HL-60 (cell line): Measurements from ENCODE around the gene AGRN.

Experiments
- DNase-seq, 2 experiments: peaks; one replicate each; pipeline ENCODE4 v3.0.0-alpha.2; 2010 to 2020; ENCODE audit warnings: low read depth in 1 of 2, low spot score in 1 of 2
- H3K27ac ChIP-seq: fragments of 250-450 bp; sonication (Bioruptor Pico); replicated peaks from 2 replicates; pipeline ENCODE4 v1.5.1; 2020; ENCODE audit warnings: mild to moderate bottlenecking, moderate library complexity
- H3K27me3 ChIP-seq: fragments of 250-450 bp; sonication (Bioruptor Pico); 2 replicates; pipeline ENCODE4 v1.5.1; 2021; ENCODE audit warnings: mild to moderate bottlenecking, moderate library complexity; ENCODE audit not compliant: insufficient read depth, poor library complexity, severe bottlenecking
- H3K4me3 ChIP-seq: replicated peaks from 2 replicates; pipeline ENCODE4 v1.5.1; 2011; ENCODE audit warnings: mild to moderate bottlenecking, control low read depth, low read length; ENCODE audit not compliant: insufficient read depth
- GABPA ChIP-seq: IDR thresholded peaks from 2 replicates; pipeline ENCODE4 v1.6.1; 2012; ENCODE audit warnings: low read depth
- POLR2AphosphoS5 ChIP-seq: IDR thresholded peaks from 2 replicates; pipeline ENCODE4 v1.6.1; 2012; ENCODE audit warnings: low read depth
- SPI1 ChIP-seq: IDR thresholded peaks from 2 replicates; pipeline ENCODE4 v1.6.1; 2012; ENCODE audit warnings: low read depth, mild to moderate bottlenecking, borderline replicate concordance
- TF ChIP-seq, protein P1 (sequence below): IDR thresholded peaks from 2 replicates; pipeline ENCODE4 v1.6.1; 2012; ENCODE audit warnings: low read depth; ENCODE audit not compliant: insufficient replicate concordance
- TF ChIP-seq, protein P2 (sequence below): IDR thresholded peaks from one replicate; pipeline ENCODE4 v1.5.1; 2011; ENCODE audit warnings: low read length, control low read depth, inconsistent platforms; ENCODE audit not compliant: insufficient read depth

The AGRN gene

DNA sequence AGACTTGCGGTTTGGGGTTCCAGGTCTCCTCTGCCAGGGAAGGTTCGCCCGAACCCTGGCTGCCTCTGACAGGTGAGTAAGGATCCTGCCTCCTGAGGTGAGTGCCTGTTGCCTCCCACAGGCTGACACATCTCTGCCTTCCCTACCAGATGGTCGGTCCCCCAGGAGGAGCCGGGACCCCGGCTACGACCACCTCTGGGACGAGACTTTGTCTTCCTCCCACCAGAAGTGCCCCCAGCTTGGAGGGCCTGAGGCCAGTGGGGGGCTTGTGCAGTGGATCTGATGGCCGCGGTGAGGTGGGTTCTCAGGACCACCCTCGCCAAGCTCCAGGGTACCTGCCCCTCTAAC is 45.7 kb upstream of the AGRN start:
- TF ChIP-seq SPI1 (no peak), POLR2AphosphoS5 (no peak)
- TF ChIP-seq, protein P1, sequence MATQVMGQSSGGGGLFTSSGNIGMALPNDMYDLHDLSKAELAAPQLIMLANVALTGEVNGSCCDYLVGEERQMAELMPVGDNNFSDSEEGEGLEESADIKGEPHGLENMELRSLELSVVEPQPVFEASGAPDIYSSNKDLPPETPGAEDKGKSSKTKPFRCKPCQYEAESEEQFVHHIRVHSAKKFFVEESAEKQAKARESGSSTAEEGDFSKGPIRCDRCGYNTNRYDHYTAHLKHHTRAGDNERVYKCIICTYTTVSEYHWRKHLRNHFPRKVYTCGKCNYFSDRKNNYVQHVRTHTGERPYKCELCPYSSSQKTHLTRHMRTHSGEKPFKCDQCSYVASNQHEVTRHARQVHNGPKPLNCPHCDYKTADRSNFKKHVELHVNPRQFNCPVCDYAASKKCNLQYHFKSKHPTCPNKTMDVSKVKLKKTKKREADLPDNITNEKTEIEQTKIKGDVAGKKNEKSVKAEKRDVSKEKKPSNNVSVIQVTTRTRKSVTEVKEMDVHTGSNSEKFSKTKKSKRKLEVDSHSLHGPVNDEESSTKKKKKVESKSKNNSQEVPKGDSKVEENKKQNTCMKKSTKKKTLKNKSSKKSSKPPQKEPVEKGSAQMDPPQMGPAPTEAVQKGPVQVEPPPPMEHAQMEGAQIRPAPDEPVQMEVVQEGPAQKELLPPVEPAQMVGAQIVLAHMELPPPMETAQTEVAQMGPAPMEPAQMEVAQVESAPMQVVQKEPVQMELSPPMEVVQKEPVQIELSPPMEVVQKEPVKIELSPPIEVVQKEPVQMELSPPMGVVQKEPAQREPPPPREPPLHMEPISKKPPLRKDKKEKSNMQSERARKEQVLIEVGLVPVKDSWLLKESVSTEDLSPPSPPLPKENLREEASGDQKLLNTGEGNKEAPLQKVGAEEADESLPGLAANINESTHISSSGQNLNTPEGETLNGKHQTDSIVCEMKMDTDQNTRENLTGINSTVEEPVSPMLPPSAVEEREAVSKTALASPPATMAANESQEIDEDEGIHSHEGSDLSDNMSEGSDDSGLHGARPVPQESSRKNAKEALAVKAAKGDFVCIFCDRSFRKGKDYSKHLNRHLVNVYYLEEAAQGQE, result no peak
- TF ChIP-seq, protein P2, sequence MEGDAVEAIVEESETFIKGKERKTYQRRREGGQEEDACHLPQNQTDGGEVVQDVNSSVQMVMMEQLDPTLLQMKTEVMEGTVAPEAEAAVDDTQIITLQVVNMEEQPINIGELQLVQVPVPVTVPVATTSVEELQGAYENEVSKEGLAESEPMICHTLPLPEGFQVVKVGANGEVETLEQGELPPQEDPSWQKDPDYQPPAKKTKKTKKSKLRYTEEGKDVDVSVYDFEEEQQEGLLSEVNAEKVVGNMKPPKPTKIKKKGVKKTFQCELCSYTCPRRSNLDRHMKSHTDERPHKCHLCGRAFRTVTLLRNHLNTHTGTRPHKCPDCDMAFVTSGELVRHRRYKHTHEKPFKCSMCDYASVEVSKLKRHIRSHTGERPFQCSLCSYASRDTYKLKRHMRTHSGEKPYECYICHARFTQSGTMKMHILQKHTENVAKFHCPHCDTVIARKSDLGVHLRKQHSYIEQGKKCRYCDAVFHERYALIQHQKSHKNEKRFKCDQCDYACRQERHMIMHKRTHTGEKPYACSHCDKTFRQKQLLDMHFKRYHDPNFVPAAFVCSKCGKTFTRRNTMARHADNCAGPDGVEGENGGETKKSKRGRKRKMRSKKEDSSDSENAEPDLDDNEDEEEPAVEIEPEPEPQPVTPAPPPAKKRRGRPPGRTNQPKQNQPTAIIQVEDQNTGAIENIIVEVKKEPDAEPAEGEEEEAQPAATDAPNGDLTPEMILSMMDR, result no peak
- H3K4me3 ChIP-seq, result no peak overlapping the region
- no peak overlapping the region for H3K27ac ChIP-seq
- peaks cover 25% of the 10 kb centered on the region for H3K27me3 ChIP-seq
- no peak for DNase-seq

DNA sequence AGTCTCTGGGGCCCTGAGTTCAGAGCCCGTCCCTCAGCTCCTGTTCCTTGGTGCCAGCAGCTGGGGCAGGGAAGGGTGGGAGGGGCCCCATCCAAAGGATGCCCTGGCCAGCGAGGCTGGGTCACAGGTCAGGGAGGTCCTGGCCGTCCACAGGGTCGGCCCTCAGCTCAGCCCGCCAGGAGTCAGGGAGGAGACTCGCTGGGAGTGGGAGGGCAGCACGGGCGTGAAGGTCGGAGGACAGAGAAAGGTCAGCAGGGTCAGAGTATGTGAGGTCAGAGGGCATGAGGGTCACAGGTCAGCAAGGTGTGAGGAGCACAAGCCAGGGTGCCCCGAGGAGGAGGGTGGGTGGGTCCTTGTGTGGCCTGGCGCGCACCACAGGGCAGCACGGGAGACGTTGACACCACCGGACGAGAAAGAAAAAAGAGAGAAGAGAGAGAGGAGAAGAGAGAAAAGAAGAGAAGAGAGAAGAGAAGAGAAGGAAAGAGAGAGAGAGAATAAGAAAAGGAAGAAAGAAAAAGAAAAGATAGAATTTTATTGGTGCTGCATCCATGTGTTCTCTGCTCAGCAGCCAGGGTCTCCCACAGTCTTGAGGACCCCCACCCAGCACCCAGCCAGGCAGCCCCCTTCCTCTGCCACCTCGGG is 45.1 kb upstream of the AGRN start:
- peaks cover 26% of the 10 kb centered on the region for H3K27me3 ChIP-seq

DNA sequence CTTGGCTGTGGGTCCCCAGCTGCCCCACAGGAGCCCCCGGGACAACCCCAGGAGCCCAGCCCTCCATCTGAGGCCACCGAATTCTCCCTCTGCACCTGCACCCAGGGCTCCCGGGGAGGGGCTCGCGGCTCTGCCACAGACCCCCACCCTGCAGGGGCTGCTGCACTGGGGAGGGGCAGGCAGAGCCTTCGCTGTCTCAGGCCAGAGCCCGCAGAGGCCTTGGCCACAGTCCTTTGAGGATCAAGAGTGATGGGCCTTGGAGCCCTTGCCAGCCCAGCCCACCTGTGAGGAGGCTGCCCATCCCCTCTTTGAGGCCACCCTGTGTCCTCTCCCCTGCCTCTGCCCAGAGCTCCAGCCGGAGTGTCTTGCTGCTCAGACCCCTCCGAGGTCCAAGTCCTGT is 44.6 kb upstream of the AGRN start:
- Histone ChIP-seq H3K27ac (no peak overlapping the region), H3K27me3 (peaks cover 30% of the 10 kb centered on the region), H3K4me3 (no peak overlapping the region)
- no peak for DNase-seq
- no peak for TF ChIP-seq POLR2AphosphoS5
- TF ChIP-seq, protein P1, result no peak

More for the DNA sequence above, 45.1 kb upstream of the AGRN start:
- H3K27ac ChIP-seq, result no peak overlapping the region
- H3K4me3 ChIP-seq, result no peak overlapping the region
- DNase-seq, result no peak
- TF ChIP-seq, protein P2, result no peak
- no peak for TF ChIP-seq POLR2AphosphoS5
- TF ChIP-seq, protein P1, result no peak
- no peak for TF ChIP-seq GABPA
- no peak for TF ChIP-seq SPI1
